ENCODE measurements around the gene PODXL.

The PODXL gene

GRCh38 chr7:131556053-131556908 lies at the start of gene PODXL:
TSS of gene PODXL (minus strand) at chr7:131556628. CDS start at chr7:131556359, 269 bp downstream.
- DNase-seq (ENCODE audit: low spot score), result no peak

DNA sequence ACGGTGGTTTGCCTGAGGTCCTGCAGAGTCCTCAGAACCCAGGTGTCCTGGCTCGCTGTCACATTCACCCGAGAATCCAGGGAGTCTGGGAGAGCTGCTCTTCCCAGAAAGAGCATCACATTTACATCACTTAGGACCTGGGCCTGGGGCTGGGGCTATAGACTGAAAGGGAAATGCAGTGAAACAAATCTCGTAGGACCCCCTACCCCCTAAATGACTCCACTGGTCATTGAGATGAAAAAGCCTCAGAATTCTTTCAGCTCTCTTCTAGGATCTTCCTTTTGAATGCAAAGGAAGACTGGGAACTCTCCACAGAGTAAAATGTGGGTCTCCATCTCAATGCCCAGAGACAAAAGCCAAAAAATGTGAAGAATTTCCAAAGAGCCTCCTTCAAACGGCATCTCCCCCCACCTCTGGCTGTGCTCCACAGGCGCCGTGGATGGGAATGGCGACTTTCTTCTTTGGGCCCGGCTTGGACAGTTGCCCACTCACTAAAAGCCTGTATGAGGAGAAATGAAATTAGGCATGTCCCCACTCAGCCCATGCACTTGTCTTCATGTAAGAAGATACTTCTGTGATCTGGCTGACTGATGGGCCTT lies 49.0 kb upstream of the PODXL start:
- DNase-seq (ENCODE audit: low spot score), result no peak

GRCh38 chr7:131604841-131605279 lies 48.4 kb upstream of the PODXL start:
- no peak for DNase-seq (ENCODE audit: low spot score)

DNA sequence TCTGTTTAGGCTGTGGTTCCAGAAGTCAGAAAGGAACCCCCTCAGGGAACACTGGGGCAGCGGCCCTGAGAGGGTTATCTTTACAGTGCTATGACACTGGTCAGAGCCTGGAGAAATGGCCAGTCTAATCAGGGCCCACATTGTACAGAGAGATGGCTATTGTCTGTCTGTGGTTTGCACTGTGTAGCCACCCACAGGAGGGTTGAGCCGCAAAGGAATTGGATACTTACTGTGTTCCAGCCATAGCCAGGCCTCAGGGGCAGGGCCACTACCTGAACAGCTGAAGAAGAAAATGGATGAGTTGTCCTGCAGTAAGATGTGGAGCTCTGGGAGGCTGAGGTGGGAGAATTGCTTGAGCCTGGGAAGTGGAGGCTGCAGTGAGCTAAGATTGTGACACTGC lies 47.5 kb upstream of the PODXL start:
- no peak for DNase-seq (ENCODE audit: low spot score)

DNA sequence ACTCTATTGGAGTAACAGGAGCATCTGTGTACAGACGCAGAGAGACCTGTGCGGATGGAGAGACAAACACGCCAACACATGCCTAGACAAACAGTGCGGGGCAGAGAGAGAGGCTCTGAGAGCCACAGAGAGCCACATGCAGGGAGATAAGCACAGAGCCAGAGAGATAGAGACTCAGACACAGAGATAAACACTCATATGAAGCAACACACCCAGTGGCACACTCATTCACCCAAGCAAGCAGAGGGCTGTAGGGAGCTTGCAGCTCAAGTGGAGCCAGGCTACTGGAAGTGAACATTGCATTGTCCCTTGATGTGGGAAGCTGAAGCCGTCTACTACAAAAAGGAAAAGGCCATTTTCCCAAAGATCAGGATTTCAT lies 46.6 kb upstream of the PODXL start:
- peak; percentile 9 for DNase-seq (ENCODE audit: low spot score)

- no peak for DNase-seq (ENCODE audit: low spot score)
These were observed 46.0 kb upstream of the PODXL start for GRCh38 chr7:131602304-131602993.

DNA sequence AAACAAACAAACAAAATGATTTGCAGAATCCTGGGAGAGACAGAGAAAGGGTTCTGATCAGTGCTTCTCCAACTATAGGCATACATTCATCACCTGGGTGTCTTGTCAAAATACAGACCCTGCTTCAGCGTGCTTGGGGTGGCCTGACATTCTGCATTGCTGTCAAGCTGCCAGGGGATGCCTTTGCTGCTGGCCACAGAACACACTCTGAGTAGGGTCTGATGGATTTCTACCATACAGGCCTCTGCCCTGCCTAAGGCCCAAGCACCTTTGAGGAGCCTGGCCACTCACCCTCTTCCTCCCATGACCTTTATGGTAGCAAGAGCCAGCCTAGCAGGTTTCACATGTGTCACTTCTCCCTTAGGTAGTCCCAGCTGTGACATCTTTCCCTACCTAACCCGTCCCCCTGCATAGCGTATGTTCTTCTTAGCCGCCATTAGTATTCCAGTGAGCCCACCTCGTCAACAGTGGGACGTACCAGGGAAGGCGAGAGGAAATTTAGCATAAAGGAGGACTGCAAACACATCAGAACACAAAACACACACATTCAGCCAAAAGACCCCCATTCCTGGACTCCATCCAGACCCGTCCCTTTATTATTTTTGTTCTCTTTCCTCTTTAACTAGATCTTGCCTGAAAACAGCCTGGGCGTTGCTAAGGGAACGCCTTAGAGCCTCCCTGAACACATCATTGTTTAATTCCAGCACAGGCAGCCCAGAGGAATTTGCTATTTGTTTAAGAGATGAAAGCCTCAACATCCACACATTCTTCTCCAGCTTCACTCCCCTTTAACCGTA lies 43.9 kb upstream of the PODXL start:
- no peak for DNase-seq (ENCODE audit: low spot score)

GRCh38 chr7:131596785-131597184 lies 40.4 kb upstream of the PODXL start:
- DNase-seq (ENCODE audit: low spot score), result no peak

DNA sequence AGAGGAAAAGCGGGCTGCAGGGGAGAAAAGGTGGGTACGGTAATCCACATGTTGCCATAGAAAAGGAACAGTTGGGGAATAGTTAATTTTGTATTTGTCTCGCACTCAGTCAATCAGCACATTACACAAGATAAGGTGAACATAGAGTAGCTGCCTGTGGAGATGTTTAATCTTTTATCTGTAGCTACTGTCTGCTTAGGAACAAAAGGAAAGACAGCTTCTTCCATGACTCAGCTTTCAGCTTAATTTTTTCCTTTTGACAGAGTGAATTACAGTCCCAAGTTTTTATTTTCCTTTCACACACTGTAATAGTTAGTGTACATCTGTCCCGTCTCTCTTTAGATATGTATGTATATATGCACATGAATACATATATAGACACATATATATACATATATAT lies 39.3 kb upstream of the PODXL start:
- DNase-seq (ENCODE audit: low spot score), result no peak

DNA sequence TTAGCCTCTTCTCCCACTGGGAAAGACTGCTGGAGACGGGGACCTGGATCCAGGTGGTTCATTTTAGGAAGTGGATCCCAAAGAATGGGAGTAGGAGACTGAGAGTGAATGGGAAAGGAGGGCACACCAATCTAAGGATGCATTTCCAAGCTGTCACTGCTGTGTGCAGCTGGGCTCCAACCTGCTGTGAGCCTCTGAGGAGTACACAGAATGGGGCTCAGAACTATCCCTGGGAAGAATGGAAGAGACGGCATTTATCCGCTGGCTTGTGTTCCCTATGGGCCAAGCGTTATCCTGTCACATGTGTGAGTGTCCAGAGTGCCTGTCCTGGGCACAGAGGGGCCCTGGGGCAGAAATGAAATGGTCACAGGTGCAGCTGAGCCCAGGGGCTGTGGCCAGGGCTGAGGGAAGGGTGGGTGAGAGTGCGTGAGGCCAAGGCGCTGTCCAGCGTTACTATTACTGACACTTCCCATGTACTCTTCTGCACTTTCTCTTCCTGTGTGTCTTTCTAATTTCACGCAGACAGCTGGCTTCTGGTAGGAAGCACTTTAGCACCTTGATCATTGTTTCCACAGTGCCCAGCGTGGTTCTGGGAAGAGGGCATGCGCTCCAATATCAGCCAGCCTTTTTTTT lies 35.4 kb upstream of the PODXL start:
- DNase-seq (ENCODE audit: low spot score), result no peak

- DNase-seq (ENCODE audit: low spot score), result no peak
These were observed 31.0 kb upstream of the PODXL start for GRCh38 chr7:131587315-131587923.

GRCh38 chr7:131586759-131587158 lies 30.3 kb upstream of the PODXL start:
- no peak for DNase-seq (ENCODE audit: low spot score)

DNA sequence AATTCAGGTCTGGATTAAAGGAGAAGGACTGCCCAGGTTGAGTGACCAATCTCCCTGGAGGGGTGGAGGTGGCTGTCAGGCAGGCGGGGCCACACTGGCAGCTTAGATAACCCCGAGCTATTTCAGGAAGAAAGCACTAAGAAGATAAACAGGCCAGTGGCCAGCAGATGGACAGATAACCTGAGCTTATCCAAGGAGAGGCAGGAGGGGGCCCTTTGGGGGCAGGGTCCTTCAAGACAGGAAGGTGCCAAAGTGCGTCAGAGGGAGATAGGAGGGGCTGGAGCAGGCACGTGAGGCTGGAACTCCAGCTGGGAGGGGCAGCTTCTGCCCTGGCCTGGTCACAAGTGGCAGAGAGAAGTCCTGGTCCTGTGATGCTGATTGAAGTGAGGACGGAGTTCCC lies 29.8 kb upstream of the PODXL start:
- DNase-seq (ENCODE audit: low spot score), result no peak

DNA sequence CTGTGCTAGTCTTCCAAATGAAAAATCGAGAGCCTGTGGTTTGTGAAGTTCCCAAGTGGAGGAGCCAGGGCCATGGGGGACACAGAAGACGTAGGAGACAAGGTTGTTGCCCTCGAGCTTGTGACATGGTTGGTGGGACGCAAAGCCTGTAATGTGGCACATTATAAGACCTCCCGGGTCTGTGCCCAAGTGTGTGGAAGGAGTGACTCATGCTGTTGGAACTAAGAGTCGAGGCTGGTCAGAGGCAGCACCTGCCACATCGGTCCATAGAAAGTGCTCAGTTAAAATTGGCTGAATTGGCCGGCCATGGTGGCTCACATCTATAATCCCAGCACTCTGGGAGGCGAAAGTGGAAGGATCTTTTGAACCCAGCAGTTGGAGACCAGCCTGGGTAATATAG lies 27.0 kb upstream of the PODXL start:
- DNase-seq (ENCODE audit: low spot score), result no peak

GRCh38 chr7:131581241-131582051 lies 25.0 kb upstream of the PODXL start:
- no peak for DNase-seq (ENCODE audit: low spot score)

DNA sequence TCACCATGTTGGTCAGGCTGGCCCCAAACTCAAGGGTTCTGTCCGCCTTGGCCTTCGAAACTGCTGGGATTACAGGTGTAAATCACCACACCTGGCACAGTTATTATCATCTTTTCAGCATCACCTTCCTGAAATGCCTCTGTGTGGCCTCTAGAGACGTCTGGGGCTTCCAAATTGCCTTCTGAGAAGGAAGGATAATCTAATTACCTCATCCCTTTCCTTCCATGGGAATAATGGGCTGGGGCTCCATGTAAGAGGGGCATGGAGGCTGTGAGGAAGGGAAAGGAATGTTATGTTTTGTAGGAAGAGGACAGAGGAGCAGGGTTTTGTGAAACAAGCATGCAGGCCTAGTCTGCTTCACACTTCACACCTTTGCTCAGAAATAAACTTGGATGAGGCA lies 22.2 kb upstream of the PODXL start:
- DNase-seq (ENCODE audit: low spot score), result no peak

- no peak for DNase-seq (ENCODE audit: low spot score)
These were observed 18.3 kb upstream of the PODXL start for GRCh38 chr7:131574741-131575140.

DNA sequence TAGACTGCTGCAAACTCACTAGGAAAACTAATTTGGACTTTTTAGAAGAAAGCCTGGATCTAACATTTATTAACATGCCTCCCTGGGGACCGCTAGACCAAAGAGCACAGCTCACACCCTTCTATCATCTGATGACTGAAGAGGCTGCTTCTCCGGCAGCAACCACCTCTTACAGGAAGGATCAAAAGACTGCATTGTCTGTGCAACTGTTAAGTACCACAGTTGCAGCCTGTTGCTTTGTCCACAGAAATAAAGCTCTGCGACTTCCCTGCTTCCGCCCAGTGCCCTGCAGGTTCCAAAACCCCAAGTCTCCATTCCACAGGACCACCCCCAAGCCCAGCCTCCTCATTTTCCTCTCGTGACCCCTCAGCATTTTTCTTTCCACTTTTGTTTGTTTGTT lies 14.0 kb upstream of the PODXL start:
- no peak for DNase-seq (ENCODE audit: low spot score)

DNA sequence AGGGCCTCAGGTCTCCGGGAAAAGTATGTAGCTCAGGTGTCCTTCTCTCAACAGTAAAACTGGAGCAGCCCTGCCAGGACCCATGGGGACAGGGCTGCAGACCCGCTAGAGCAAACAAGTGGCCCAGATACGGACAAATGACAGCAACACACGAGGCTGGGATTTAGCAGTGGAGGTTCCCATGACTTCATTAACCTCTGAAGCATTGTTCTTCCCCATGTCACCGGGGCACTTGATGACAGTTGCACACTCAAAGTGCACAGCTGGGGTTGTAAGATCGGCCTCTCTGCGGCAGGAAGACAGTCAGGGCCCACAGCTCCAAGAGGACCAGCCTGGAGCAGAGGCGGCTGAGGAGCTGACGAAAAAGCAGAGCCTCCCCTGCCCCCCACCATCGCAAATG lies 12.5 kb upstream of the PODXL start:
- no peak for DNase-seq (ENCODE audit: low spot score)

DNA sequence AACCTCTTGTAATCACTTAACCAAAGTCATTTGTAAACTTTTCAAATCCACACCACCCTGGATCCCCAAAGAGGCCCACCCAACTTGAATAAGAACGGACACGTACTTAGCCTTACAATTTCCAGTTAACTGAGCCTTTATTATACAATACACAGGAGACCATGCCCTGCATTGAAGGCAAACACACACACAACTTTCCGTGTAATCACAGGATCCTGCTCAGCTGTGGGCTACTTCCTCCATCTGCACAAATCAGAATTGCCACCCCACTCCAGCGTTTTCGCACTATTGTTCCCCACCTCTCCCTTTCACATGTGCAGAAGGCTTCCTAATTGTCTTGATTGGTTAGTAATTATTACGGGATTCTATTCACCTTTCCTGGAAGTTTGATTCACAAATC lies 12.1 kb upstream of the PODXL start:
- no peak for DNase-seq (ENCODE audit: low spot score)

DNA sequence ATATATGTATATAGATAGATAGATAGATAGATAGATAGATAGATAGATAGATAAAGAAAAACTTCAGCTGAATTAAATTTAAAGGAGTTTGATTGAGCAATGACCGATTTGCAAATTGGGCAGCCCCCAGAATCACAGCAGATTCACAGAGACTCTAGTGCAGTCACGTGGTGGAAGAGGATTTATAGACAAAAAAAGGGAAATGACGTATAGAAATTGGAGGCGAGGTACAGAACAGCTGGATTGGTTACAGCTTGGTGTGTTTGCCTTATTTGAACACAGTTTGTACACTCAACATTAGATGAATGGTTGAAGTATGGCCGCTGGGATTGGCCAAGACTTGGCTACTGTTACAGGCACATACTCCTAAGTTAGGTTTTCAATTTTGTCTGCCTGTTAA lies 8.2 kb upstream of the PODXL start:
- no peak for DNase-seq (ENCODE audit: low spot score)
